SH-SY5Y (cell line): Measurements from ENCODE around the gene TMEM43.

Experiments
- GATA2 ChIP-seq: IDR thresholded peaks from 2 replicates; pipeline ENCODE4 v1.6.1; 2011; ENCODE audit warnings: mild to moderate bottlenecking, low read depth, low read length
- GATA3 ChIP-seq: IDR thresholded peaks from 2 replicates; pipeline ENCODE4 v1.6.1; 2011; ENCODE audit warnings: low read depth, mild to moderate bottlenecking, low read length, moderate library complexity

GRCh38 chr3:14172496-14172895, 47.6 kb downstream of the TMEM43 start:
- TF ChIP-seq GATA2 (no peak), GATA3 (no peak)
